Hepatic stellate cell (primary cell): ENCODE measurements around the gene CDK14.
"Not testable (repeated sequence)": the region's sequence is repeated elsewhere in the genome, so short reads cannot be mapped to it uniquely, and the experiment has no call there.

ENCODE experiments used
- DNase-seq: peaks from one replicate; pipeline ENCODE4 v3.0.0; 2011; ENCODE audit warnings: low spot score

Gene CDK14

DNA sequence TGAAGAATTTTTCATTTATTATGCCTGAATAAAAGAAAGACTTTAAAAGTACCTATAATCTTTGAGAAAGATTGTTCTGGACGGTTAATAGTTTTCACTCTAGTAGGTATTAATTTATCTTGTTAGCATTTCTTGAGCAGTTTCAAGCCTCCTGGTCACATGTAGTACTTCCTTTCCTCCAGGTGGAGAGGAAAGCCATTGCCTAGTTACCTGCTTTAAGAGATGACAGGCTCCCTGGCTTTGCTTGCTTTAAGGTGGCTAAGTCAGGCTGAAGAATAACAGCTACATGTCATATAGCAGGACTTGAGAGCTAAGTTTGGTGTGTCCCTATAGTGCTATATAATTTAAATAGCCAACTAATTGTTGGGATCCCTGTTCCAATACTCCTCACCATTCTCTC is 160.2 kb downstream of the CDK14 start:
- DNase-seq, result no peak

DNA sequence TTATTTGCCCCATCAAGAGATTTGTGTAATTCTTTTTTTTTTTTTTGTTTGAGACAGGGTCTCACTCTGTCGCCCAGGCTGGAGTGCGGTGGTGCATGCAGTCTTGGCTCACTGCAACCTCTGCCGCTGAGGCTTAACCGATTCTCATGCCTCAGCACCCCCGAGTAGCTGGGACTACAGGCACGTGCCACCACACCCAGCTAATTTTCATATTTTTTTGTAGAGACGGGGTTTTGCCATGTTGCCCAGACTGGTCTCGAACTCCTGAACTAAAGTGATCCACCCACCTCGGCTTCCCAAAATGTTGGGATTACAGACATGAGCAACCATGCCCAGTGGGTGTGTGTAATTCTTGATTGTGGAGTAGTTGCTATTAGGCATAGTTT is 161.4 kb downstream of the CDK14 start:
- not testable (repeated sequence) for DNase-seq

DNA sequence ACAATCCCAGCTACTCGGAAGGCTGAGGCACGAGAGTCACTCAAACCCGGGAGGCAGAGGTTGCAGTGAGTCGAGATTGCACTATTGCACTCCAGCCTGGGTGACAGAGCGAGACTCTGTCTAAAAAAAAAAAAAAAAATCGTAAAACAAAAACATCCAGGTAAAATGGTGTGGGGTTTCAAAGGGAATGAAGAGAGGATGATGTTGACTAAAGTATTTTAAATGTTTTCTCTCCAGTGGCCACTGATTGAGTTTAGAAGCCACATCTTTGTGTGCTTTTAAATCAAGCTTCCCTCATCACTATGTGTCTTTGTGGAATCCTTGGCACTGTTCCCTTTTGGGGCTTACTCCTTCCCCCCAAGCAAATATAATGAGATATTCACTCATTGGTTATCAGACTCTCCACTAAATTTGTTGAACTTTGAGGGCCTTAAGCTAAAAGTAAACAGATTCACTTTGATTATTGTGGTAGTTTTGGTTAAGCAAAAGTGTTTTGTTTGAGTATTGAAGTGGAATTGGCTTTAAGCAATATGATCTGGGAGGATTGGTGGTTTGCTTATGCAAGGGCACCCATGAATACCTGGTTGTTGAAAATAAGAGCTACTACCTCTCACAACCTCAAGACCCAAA is 162.9 kb downstream of the CDK14 start:
- no peak for DNase-seq

DNA sequence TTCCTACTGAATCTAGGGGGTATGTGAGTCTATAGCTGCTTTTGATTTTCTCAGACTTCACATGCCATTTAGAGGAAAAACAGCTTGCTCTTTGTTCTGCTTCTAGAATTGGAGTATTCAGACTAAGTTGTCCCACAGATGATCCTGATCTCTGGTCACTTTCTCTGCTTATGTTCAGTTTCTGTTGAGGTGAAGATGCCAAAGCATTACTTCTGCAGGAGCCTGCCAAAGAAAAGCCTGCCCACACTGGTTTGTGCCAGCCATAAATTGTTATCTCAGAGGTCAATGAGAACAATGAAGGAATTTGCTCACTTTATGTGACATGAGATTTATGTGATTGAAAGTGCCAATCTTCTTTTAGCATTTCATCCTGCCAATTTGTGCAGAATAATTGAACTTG is 163.6 kb downstream of the CDK14 start:
- DNase-seq, result no peak

DNA sequence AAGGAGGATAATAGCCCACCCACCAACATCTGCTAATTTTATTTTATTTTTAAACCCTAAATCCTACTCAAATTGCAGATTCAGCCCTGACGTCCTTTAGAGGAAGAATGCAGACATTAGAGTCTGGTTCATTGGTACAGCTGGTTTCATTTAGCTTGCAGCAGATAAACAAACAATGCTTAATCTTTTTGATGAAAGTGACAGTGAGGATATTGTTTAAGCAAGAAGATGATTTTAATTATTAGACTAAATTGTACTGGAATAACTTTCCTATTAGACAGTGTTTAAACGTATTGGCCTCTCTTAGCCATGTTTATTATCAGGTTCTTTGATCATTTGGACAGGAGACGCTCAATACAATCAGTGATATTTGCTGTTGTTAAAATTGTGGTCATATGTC is 164.8 kb downstream of the CDK14 start:
- DNase-seq, result no peak

DNA sequence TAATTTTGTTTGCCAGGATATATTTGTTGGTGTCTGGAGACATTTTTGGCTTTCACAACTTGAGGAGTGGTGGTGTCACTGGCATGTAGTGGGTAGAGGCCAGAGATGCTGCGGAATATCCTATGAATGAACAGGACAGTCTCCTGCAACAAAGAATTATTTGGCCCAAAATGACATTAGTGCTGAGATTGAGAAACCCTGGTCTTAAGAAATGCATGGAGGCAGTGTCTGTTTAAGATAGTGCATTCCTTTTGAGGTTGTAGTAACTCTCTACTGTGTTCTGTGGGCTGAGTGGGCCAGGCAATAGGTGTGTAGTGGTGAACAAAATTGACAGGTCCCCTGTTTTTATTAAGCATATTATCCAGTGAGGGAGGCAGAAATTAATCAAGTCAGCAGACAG is 165.5 kb downstream of the CDK14 start:
- no peak for DNase-seq

DNA sequence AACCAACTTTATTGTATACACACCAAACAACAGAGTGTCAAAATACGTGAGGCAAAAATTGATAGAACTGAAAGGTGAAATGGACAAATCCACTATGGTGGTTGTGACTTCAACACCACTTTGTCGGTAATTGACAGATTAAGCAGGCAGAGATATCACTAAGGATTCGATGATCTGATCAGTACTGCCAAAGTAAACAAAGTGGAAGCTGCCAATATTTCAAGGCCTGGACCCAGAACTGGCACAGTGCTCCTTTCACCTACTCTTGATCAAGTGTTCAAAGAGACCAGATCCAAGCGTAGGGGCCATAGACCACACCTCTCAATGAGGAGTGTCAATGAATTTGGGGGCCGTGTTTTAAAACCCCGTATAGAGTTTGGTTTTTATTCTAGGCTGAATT is 167.0 kb downstream of the CDK14 start:
- no peak for DNase-seq

DNA sequence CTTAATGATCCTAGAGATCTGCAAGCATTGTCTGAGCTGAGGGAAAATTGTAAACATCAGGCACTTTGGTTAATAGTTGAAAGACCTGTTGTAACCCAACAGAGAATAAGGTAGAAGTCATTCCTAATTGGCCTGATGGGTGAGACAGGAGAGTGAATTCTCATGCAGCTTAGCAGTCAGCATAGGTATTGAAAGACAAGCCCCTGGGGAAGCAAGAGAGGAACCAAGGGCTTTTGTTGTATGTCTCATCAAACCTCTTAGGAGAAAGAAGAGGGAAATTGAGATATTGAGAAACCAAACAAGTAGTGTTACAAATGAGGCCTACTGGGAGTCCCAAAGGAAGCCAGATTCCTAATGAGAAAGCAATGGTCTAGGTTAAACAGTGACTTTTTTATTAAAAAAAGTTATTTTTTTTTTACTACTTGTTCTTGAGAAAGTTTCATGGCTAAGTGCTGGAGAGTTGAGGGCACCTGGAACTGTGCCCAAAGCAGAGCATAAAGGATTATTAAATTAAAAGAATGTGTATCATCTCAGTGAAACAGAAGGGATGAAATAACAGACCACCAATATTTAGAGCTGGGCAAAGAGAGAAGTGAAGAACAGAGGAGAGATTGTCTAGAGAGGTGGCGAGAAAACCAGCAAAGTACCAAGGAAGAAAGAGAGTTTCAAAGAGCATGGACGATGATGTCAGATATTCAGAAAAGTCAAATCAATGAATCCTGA is 168.9 kb downstream of the CDK14 start:
- DNase-seq, result no peak

DNA sequence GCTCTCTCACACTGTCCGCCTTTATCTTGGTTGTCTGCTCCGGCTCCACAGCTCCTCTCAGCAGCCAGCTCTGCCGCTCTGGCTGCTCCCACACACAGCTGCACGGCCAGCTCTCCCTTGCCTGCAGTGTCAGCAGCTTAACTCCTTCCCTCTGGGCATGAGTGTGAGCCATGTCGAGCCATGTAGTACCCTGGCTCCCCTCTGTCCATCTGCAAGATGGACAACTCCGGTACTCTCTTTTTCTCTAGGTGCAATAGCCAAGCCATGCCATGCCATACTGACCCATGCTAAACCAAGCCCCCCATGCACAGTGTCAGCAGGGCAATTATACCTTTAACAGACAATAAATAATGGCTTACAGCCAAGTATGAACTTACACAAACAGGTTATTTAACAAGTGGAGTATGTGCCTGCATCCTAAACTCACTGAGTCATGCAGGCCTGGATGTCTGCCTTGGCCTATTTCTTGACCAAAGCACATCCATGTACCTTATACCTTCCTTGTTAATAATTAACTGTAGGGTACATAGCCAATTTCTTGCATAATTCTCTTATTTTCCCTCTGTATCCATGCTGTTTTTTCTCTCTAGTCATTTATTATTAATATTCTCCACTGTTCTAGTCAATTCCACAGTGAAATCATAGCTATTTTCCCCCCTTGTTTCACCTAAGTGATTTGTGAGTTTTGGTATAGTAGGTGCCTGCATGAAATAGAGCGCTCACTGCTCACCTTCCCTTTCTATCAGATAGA is 170.9 kb downstream of the CDK14 start:
- no peak for DNase-seq

DNA sequence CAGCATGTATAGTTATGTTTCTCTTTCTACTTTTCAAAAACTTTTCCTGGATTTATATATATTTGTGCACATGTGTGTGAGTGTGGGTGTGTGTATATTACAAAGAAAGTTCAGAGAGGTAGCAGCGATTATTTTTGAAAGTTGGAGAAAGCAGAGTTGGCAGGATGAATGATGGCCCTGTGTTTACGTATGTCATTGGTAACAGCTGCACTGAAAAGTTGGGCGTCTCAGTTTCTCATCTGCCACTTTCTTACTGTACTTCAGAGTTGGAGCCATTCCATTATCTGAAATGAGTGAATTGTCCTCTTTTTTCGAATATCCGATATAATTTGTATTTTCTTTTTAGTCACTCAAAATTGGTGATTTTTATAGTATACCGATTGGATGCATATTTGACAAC is 172.2 kb downstream of the CDK14 start:
- DNase-seq, result no peak

DNA sequence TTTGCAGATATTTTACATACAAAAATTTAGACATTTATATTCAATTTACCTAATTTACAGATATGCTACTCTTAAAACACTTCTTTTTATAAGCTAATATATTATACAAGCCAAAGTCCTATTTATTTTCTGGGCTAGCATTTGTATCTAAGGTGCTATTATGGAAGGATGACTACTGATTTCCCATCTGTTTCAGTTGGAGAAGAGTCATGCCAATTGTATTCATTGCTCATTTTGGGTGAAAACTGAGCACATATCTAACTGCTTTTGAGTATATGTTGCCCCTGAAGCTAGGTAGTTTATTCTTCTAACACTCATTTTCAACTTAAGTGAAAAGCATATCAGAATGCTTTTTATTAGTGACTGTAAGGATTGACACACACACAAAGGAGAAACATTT is 172.9 kb downstream of the CDK14 start:
- DNase-seq, result no peak

DNA sequence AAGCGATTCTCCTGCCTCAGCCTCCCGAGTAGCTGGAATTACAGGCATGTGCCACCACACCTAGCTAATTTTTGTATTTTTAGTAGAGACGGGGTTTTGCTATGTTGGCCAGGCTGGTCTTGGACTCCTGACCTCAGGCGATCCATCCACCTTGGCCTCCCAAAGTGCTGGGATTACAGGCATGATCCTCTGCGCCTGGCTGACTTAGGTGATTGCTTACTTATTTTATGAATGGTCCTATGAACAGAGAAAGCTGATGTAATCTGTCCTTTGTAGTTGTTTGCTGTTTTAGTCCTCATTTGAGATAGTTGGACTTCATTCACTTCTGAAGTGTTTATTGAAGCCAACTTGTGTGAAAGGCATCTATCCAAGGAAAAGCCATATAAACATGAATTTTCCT is 173.4 kb downstream of the CDK14 start:
- not testable (repeated sequence) for DNase-seq

DNA sequence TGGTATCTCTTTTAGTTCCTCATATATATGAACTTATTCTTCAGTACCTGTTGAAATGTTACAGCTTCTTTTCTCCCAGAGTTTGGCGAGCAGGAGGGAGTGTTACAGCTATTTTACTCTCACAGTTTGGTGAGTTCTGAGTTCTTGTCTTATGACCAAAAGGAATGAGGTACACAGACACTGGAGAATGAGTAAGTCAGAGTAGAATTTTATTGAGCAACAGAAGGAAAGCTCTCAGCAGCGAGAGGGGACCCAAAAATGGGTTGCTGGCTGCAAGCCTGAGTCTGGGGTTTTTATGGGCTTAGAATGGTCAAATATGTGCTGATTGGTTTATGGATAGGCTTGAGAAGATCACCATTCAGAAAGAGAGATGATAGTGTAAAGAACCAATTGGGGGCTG is 175.2 kb downstream of the CDK14 start:
- DNase-seq, result no peak

DNA sequence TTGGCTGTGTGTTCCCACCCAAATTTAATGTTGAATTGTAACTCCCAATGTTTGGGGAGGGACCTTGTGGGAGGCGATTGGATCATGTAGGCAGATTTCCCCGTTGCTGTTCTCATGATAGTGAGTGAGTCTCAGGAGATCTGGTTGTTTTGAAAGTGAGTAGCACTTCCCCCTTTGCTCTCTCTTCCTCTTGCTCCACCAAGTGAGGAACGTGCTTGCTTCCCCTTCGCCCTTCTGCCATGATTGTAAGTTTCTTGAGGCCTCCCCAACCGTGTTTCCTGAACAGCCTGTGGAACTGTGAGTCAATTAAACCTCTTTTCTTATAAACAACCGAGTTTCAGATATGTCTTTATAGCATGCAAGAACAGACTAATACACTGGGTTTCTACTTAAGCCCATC is 176.3 kb downstream of the CDK14 start:
- DNase-seq, result no peak

DNA sequence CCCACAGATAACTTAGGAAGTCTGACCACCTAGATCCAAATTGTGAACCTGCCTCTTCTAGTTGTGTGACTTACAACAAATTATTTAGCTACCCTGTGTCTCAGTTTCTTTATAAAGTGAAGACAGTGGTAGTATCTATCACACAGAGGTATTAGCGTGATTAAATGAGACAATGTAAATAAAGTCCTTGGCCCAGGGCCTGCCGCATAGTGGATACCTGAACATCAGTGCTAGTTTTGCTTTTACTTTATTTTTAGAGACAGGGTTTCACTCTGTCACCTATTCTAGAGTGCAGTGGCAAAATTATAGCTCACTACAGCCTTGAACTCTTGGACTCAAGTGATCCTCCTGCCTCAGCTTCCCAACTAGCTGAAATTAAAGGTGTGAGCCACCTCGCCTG is 177.1 kb downstream of the CDK14 start:
- no peak for DNase-seq

DNA sequence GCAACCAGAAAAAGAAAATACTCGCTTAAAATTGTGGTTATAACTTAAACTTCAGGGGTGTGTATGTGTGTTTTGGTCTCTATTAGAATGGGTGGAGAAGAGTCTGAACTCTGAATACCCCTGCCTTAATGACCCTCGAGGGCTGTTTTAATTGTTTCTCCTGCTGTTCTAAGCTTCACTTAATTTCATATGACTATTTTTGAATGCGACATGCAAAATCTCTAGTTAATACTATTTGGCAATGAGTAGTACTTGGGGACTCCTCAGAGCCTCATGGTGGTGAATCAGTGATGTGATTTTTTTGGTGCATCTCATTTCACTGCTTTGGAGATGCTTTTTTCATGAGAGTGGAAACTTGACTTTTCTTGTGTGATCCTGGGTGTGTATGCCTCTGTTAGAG is 178.6 kb downstream of the CDK14 start:
- DNase-seq, result no peak

DNA sequence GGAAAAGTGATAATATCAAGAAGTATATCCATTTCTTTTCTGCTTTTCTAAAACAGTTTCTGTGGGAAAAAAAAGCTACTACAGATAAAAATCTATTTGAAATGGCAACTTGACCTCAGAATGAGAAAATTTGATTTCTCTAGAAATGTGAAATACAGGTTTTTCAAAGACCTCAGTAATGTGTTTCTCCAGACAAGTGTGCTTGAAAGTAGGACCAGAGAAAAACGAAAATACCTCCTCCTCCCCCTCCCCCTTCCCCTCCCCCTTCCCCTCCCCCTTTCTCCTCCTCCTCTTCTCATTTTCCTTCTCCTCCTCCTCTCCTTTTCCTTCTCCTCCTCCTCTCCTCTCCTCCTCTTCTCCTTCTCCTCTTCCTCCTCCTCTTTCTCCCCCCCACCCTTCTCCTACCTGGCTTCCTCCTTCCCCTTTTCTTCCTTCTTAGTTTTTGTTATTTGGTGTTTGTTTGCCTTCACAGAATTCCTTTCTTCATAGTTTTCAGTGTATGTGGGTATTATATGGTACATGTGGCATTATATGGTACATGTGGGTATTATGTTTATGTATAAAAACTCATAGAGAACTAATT is 179.4 kb downstream of the CDK14 start:
- DNase-seq, result no peak

DNA sequence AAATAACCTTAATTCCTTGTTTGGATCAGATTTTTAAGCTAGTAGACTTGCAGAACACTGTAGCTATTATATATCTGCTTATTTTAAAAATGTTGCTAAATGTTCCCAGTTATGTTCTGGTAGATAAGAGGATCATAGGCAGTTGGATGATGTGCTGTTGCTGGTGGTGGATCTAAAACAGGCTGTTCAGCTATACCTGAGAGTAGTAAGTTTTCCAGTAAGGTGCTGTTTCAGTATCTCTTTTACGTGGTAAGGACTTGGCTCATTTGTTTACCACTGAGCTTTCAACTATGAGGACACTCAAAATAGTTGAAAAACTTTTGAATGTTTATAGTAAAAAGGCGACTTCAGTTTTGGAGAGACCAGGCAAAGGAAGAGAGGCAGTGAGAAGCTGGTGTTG is 180.9 kb downstream of the CDK14 start:
- no peak for DNase-seq

DNA sequence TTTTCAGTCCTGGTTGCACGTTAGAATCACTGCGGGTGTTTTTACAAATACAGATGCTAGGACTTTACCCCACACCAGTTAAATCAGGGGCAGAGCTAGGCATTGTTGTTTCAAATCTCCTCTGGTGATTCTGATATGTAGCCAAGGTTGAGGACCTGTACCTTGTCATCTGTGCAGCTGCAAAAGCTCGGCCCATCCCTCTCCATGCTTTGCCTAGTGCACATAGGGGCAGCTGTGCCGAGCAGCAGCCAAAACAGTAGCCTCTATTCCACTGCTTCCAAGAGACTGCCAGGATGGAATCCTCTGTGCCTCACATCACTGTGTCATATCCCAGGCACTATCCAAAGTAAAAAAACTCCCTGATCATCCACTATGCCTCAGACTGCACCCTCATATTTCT is 181.3 kb downstream of the CDK14 start:
- DNase-seq, result no peak

DNA sequence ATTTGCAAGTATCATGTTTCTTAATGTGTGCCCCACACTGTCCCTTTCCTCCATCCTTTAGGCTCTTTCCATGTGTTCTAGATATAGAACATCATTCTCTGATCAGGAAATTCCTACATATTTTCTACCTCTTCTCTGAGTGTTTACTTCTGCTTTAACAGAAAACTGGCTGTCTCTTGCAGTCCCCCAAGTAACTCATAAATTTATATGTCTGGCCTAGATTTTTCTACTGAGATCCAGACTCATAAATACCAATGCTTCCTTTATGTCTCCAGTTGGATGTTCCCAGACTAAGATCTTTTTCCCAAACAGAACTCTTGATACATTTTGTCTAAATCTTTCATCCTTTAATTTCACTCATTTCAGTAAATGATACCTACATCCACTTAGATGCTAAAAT is 181.8 kb downstream of the CDK14 start:
- no peak for DNase-seq

DNA sequence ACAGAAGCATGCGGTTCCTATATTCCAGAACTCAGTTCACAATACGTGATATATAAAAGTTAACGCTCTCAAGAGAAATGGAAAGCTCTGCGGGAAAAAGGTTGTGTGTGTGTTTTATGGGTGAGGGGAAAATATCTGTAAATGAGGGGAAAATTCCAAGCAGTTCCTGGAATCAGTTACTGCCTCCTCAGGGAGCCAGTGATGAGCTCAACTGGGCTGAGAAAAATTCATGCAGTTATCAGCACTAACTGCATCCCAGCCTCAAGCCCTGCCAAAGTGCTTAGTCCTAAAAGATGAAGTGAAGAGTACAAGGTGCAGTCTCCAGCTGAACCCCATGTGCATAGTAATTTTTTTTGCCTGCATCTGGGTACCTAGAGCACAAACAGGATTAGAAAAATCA is 191.9 kb downstream of the CDK14 start:
- DNase-seq, result no peak

DNA sequence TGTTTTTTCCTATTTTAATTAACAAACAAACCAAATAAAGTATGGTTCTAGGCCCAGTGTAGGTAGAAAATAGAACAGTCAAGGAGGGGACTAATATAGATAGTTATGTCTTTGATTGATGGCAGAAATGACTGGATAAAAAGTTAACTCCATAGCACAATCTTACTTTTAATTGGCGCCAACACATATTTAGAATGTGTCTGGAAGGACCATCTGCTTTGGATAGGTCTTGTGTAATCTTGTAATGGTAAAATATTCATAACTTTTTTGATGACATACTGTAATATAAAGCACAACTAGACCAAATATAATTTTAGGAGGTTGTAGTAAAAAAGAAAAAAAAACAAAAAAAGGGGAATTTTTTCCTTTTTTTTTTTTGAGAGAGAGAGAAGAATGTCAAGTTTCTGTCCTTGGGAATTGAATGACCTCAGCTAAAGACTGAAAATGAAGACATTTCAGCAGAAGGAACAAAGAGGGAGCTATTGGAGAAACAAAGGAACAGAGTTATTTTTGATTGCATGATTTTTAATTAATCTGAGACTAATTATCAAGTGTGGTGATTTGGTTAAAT is 193.7 kb downstream of the CDK14 start:
- DNase-seq, result no peak

DNA sequence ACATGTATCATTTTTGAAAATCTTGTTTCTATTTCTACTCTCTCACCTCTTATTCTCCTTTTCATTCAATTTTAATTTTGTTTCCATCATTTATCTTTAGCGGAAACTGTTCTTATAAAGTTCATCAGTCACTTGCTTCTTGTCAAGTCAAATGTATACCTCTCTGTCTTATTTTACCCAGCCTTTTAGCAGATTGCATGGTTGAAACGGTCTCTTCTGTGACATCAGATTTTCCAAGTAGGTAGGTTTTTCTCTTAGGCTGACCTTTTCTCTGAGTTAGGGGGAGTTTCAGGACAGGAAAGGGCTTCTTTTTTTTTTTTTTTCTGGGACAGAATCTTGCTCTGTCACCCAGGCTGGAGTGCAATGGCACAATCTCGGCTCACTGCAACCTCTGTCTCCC is 195.5 kb downstream of the CDK14 start:
- no peak for DNase-seq
